ENCODE results near the gene RGPD8.
"Not testable (repeated sequence)": the region's sequence is repeated elsewhere in the genome, so short reads cannot be mapped to it uniquely, and the experiment has no call there.

The RGPD8 gene

GRCh38 chr2:112433480-112433879, at the start of gene RGPD8:
RGPD8 (minus strand) TSS chr2:112433645; CDS start chr2:112433453, 192 bp downstream.
- DNase-seq, result peak; percentile 81

DNA sequence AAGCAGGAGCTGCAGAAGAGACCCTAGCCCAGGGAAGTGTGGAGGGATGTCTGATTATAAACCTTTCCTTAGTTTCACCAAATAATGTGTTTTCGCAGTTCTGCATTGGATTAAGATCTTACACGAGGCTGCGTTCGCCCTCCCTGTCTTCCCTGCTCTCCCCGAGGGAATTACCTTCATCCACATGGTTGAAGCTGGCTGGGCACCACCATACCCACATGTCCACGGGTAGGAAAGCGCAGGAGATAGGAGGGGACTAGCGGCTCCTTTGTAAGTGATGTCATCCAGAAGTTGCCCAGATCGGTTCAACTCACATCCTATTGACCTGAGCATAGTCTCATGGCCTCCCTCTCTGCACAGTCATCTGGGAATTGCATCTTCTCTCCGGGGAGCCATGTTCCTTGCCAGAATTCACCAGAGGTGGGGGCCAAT, 49.6 kb upstream of the RGPD8 start:
- peak; percentile 39 for DNase-seq

- DNase-seq, result peak; percentile 33
These were observed 49.0 kb upstream of the RGPD8 start for GRCh38 chr2:112482309-112483041.

- DNase-seq, result peak; percentile 67
These were observed 48.2 kb upstream of the RGPD8 start, which contains the start of gene TTL for GRCh38 chr2:112481528-112482233. TTL (plus strand) TSS chr2:112482156; CDS start chr2:112482345, 189 bp downstream.

GRCh38 chr2:112481050-112481527, 47.6 kb upstream of the RGPD8 start:
- DNase-seq, result peak; percentile 77

- DNase-seq, result no peak
These were observed 47.1 kb upstream of the RGPD8 start for GRCh38 chr2:112480530-112481049.

- no peak for DNase-seq
These were observed 43.0 kb upstream of the RGPD8 start for GRCh38 chr2:112476434-112476833.

DNA sequence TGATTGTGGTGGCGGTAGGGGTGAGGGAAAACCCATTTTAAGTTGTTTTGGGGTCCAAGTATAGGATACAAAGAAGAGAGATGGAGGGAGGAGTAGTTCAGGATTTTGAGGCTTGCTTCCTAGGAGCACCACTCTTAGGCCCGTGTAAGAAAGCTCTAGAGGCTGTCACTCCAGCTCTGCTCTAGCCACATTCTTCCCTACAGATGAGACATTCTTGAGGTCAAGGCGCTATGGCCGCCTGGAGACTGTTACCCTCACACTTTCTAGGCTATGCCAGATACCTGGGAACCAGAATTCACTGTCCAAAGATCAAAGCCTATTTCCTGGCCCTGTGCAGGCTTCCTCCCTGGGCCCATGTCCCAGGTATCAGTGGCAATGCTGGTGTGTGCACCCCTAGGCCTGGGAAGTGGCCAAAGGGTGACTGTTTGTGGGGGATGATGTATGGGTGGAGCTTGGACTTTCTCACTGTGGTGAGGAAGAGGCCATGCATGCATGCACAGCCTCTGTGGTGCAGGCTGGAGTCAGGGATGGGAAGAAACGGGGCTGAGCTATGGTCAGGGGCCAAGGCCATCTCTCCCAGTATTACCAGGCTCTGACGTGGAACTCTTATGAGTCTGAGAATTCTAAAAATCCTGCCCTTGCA, 41.5 kb upstream of the RGPD8 start:
- peak; percentile 22 for DNase-seq

- DNase-seq, result no peak
These were observed 39.3 kb upstream of the RGPD8 start for GRCh38 chr2:112472547-112473263.

DNA sequence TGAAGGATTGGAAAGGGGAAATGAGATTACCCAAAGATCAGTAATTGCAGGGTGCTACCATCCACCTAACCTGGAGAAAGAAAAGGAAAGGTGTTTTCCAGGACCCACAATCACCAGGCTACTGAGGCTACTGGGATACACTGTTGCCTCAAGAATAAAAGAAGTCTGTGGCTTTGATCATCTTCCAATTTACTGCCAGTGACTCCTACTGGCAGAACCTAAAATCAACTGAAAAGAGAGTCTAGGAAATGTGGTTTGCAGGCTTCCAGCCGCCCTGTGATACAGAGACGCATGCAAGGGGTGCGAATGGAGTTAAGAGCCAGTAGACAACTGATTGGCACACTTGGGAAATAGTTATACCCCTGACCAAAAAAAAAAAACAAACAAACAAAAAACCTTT, 31.9 kb upstream of the RGPD8 start:
- DNase-seq, result no peak

GRCh38 chr2:112463256-112463655, 29.8 kb upstream of the RGPD8 start:
- no peak for DNase-seq

DNA sequence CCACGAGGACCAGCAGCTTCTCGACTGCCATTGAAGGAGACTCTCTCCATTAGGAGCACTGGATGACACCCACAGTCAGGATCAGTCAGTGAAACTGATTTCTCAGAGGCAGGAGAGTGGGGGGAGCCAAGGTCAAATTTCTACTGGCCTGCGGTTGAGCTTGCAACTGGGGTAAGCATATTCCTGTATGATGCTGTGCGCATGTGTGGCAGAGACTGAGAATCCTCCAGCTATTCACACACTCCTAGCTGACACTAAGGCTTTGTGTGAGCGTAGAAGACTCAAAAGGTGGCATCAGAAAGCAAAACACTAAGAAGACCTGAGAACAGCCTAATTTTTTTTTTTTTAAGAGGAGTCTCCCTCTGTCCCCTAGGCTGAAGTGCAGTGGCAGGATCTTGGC, 28.7 kb upstream of the RGPD8 start:
- no peak for DNase-seq

DNA sequence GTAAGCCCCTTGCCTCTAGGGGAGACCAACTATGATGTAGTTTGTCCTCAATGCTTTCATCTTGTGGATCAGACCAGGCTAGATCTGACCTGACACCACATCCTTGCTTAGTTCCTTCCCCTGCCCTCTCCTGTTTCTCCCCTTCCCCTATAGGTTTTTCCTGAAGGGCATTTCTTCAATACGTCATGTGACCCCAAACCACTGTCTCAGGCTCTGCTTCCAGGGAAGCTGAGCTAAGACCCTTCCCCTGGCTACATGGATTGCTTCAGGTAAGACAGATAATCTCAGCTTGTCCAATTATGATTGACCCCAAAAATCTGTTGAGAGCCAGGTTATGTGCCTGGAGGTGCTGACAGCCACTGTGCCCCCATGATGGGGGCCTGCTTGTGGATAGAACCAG, 25.9 kb upstream of the RGPD8 start:
- no peak for DNase-seq

DNA sequence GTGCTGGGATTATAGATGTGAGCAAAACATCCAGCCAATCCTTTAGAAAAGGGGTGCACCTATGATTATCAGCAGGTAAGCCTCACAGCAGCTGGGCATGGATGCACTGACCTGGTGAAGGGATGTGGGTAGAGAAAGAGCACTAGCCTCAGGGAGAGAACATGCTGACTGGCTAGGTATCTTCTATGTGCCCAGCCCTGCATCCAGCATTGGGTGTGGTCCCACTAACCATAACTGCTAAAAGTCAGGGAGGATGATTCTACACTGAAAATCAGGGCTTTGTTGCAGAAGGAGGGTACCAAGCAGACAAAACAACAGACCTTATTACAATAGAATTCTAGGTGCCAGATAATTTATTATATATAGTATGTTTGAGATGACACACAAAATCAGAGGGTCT, 21.1 kb upstream of the RGPD8 start:
- DNase-seq, result no peak

DNA sequence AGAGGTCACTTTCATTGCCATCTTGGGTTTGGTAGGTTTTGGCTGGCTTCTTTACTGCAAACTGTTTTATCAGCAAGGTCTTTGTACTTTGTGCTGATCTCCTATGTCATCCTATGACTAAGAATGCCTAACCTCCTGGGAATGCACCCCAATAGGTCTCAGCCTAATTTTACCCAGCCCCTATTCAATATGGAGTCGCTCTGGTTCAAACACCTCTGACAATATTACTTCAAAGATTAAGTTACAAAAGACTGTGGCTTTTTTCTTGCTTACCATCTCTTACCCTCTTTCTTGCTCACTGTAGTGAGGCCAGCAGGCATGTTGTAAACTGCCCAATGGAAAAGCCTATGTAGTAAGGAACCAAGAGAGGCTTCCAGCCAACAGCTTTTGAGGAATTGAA, 17.9 kb upstream of the RGPD8 start:
- DNase-seq, result no peak

- DNase-seq, result no peak
These were observed 16.4 kb upstream of the RGPD8 start for GRCh38 chr2:112449854-112450253.

GRCh38 chr2:112444256-112444655, 10.8 kb upstream of the RGPD8 start:
- not testable (repeated sequence) for DNase-seq

GRCh38 chr2:112438603-112439261, 5.3 kb upstream of the RGPD8 start:
- DNase-seq, result not testable (repeated sequence)

DNA sequence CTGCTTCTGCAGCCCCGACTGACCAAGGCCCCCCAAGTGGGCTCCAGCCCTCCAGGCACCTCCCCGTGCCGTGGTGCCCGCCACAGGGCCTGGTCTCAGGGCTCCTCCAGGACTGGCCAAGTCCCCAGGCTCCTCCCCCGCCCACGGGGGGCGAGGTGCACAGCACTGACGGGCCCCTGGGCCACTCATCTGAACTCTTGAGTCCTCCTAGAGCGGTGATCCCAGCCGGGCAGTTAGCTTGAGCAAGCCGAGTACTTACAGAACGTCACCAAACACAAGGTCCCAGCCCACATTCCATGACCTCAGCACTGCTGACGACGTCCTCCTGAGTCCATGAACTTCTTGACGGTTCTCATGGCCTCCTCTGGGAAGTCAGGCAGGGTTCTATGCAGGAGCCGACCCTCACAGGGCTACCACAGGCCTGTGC, 4.0 kb upstream of the RGPD8 start:
- not testable (repeated sequence) for DNase-seq

DNA sequence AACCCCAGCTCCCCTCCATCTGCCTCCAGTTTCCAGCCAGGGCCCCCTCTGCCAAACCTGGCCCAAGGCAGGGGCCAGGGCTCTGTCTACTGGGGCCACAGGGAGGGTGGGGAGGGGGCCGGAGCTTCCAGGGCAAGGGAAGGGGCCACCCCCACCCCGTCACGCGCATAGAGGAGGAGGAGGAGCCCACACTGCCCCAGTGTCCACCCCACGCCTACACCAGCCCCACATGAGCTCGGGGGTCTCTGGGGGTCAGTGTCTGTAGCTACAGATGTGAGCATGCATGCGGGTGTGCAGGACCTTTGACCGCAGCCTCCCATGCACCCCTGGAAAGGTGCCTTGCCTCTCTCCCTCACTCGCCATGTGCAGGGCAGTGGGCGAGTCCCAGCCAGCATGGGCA, 3.5 kb upstream of the RGPD8 start:
- DNase-seq, result not testable (repeated sequence)

GRCh38 chr2:112435716-112436431, 2.4 kb upstream of the RGPD8 start:
- DNase-seq, result not testable (repeated sequence)

All from fibroblast of skin of right quadriceps (primary cell).